ENCODE measurements around the gene CHAD. TPM values are rescaled to one million over a fixed set of nuclear protein-coding genes. Genes with fewer than 3 reads are reported as not detected.
A peak's percentile ranks its signal among the peaks of the same experiment; 100 is the strongest.

CHAD gene
- polyA plus RNA-seq, 1 donor (not counting 4 experiments of a cell fraction or from before 2014, with no cell fraction given): not detected

GRCh38 chr17:50501054-50501453 lies 32.4 kb upstream of the CHAD start:
- Histone ChIP-seq H3K4me2 (ENCODE audit: control insufficient read depth, extremely low read depth, insufficient read depth, low read depth, low read length) (no peak overlapping the region), H3K36me3 (ENCODE audit: control insufficient read depth in 2 of 2, extremely low read depth in 1 of 2, insufficient read depth in 2 of 2, low read length in 2 of 2) (no peaks in the 10 kb centered on the region), H3K9ac (ENCODE audit: control insufficient read depth, extremely low read depth, insufficient read depth, low read length) (no peak overlapping the region), H3K9me3 (ENCODE audit: control insufficient read depth, low read depth, low read length) (no peaks in the 10 kb centered on the region), H3K4me1 (ENCODE audit: control insufficient read depth, extremely low read depth, insufficient read depth, low read length) (peaks cover 33% of the 10 kb centered on the region), H3K9me1 (ENCODE audit: control insufficient read depth, extremely low read depth, insufficient read depth, low read length) (no peaks in the 10 kb centered on the region), H3K27ac (ENCODE audit: control insufficient read depth, insufficient read depth, low read length) (no peak overlapping the region), H3K27me3 (ENCODE audit: control insufficient read depth, extremely low read depth, insufficient read depth, low read length) (no peaks in the 10 kb centered on the region), H4K20me1 (ENCODE audit: control insufficient read depth, extremely low read depth, insufficient read depth, low read length) (no peaks in the 10 kb centered on the region), H3K4me3 (ENCODE audit: control insufficient read depth in 2 of 3, extremely low read depth in 1 of 3, insufficient read depth in 2 of 3, low read depth in 1 of 3, low read length in 3 of 3) (no peak overlapping the region), H2AFZ (ENCODE audit: control insufficient read depth, low read length) (no peak overlapping the region), H3K79me2 (ENCODE audit: control insufficient read depth, insufficient read depth, low read length) (no peaks in the 10 kb centered on the region)
- DNase-seq (ENCODE audit: low read depth, low spot score) (no peak), FAIRE-seq (no peak)
- no peak for TF ChIP-seq EZH2 (IDR thresholded peaks at IDR 0.05; ENCODE audit: low read length)
- TF ChIP-seq CTCF (optimal IDR thresholded peaks at IDR 0.05 in 1 of 3, IDR thresholded peaks at IDR 0.05 in 1 of 3, conservative IDR thresholded peaks at IDR 0.05 in 1 of 3; ENCODE audit: extremely low read depth in 1 of 3, insufficient read depth in 2 of 3, low read length in 3 of 3): peak in 2 of 3 experiments; percentile 25 to 39
- dilution Hi-C loops (cut with MboI; ENCODE audit: extremely low pct_ligation_motif_present, low sequenced_read_pairs): no loop called here

GRCh38 chr17:50499721-50500120 lies 31.0 kb upstream of the CHAD start:
- Histone ChIP-seq H3K27me3 (ENCODE audit: control insufficient read depth, extremely low read depth, insufficient read depth, low read length) (no peaks in the 10 kb centered on the region), H3K4me1 (ENCODE audit: control insufficient read depth, extremely low read depth, insufficient read depth, low read length) (peaks cover 23% of the 10 kb centered on the region), H3K4me2 (ENCODE audit: control insufficient read depth, extremely low read depth, insufficient read depth, low read depth, low read length) (no peak overlapping the region), H3K9ac (ENCODE audit: control insufficient read depth, extremely low read depth, insufficient read depth, low read length) (no peak overlapping the region), H4K20me1 (ENCODE audit: control insufficient read depth, extremely low read depth, insufficient read depth, low read length) (no peaks in the 10 kb centered on the region), H2AFZ (ENCODE audit: control insufficient read depth, low read length) (no peak overlapping the region), H3K36me3 (ENCODE audit: control insufficient read depth in 2 of 2, extremely low read depth in 1 of 2, insufficient read depth in 2 of 2, low read length in 2 of 2) (no peaks in the 10 kb centered on the region), H3K4me3 (ENCODE audit: control insufficient read depth in 2 of 3, extremely low read depth in 1 of 3, insufficient read depth in 2 of 3, low read depth in 1 of 3, low read length in 3 of 3) (no peak overlapping the region), H3K27ac (ENCODE audit: control insufficient read depth, insufficient read depth, low read length) (no peak overlapping the region), H3K9me1 (ENCODE audit: control insufficient read depth, extremely low read depth, insufficient read depth, low read length) (no peaks in the 10 kb centered on the region), H3K9me3 (ENCODE audit: control insufficient read depth, low read depth, low read length) (no peaks in the 10 kb centered on the region), H3K79me2 (ENCODE audit: control insufficient read depth, insufficient read depth, low read length) (no peaks in the 10 kb centered on the region)
- TF ChIP-seq CTCF (optimal IDR thresholded peaks at IDR 0.05 in 1 of 3, IDR thresholded peaks at IDR 0.05 in 1 of 3, conservative IDR thresholded peaks at IDR 0.05 in 1 of 3; ENCODE audit: extremely low read depth in 1 of 3, insufficient read depth in 2 of 3, low read length in 3 of 3) (no peak), EZH2 (IDR thresholded peaks at IDR 0.05; ENCODE audit: low read length) (no peak)
- FAIRE-seq: no peak
- dilution Hi-C loops (cut with MboI; ENCODE audit: extremely low pct_ligation_motif_present, low sequenced_read_pairs): no loop called here
- no peak for DNase-seq (ENCODE audit: low read depth, low spot score)

All from keratinocyte (primary cell).